ENCODE measurements around the gene DNAAF3.

The DNAAF3 gene

GRCh38 chr19:55115446-55116065 is 50.9 kb downstream of the DNAAF3 start:
- DNase-seq, result peak; percentile 39

DNA sequence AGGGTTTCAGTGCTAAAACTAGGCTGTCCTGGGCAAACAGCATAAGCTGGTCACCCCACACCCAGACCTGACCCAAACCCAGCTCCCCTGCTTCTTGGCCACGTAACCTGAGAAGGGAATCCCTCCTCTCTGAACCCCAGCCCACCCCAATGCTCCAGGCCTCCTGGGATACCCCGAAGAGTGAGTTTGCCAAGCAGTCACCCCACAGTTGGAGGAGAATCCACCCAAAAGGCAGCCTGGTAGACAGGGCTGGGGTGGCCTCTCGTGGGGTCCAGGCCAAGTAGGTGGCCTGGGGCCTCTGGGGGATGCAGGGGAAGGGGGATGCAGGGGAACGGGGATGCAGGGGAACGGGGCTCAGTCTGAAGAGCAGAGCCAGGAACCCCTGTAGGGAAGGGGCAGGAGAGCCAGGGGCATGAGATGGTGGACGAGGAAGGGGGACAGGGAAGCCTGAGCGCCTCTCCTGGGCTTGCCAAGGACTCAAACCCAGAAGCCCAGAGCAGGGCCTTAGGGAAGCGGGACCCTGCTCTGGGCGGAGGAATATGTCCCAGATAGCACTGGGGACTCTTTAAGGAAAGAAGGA is 51.8 kb downstream of the DNAAF3 start:
- DNase-seq, result no peak

DNA sequence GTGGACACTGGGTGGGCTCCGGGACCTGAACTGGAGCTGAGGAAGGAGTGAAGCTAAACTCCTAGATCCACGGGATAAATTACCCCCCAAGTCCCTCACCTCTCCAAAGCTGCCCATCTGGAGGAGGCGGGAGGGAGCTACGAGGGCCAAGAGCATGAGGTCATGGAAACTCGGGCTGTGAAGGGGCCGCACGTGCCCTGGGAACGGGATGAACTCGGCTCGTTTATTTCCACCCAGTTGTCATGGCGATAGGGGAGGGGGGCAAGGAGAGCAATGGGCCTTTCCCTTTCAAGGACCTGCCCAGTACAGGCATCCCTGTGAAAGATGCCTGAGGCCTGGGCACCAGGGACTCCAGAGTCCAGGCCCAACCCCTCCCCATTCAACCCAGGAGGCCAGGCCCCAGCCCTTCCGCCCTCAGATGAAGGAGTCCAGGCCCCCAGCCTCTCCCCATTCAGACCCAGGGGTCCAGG is 52.8 kb downstream of the DNAAF3 start:
- DNase-seq, result no peak

GRCh38 chr19:55112777-55113569 is 53.4 kb downstream of the DNAAF3 start:
- no peak for DNase-seq

GRCh38 chr19:55112246-55112776 is 54.1 kb downstream of the DNAAF3 start:
- no peak for DNase-seq

GRCh38 chr19:55111238-55111831 is 55.1 kb downstream of the DNAAF3 start:
- DNase-seq, result no peak

GRCh38 chr19:55109527-55110291 is 56.7 kb downstream of the DNAAF3 start:
- no peak for DNase-seq

All from activated CD4-positive, CD25-positive, alpha-beta regulatory T cell treated with anti-CD3 and anti-CD28 coated beads, Interleukin-2, amount 50 U/mL, for 72 hours (primary cell).